SK-N-SH treated with all-trans-retinoic acid at 6 μM for 48 hours (cell line): Measurements from ENCODE around the gene FBXL13.

Source experiments
- ATAC-seq: fragments of 200-7000 bp; cut with Tn5 transposase; 3 replicates; pipeline ENCODE4 v1.9.1; 2020; ENCODE audit warnings: mild to moderate bottlenecking, moderate library complexity
- ARNTL ChIP-seq: fragments of 450-650 bp; formaldehyde crosslinking; IDR thresholded peaks from 2 replicates; pipeline ENCODE4 v1.5.0; 2020; ENCODE audit warnings: low read depth, mild to moderate bottlenecking, moderate library complexity, borderline replicate concordance
- BACH2 ChIP-seq: fragments of 250-450 bp; sonication (Bioruptor Pico); IDR thresholded peaks from 2 replicates; pipeline ENCODE4 v1.9.0; 2021; ENCODE audit warnings: mild to moderate bottlenecking, borderline replicate concordance
- CSDC2 ChIP-seq: fragments of 250-450 bp; sonication (Bioruptor Pico); IDR thresholded peaks from 2 replicates; pipeline ENCODE4 v1.5.0; 2020; ENCODE audit warnings: mild to moderate bottlenecking, moderate library complexity
- ESRRG ChIP-seq: fragments of 250-450 bp; sonication (Bioruptor Pico); IDR thresholded peaks from 2 replicates; pipeline ENCODE4 v1.6.1; 2021; ENCODE audit warnings: mild to moderate bottlenecking
- GLIS3 ChIP-seq: fragments of 250-450 bp; sonication (Bioruptor Pico); IDR thresholded peaks from 2 replicates; pipeline ENCODE4 v1.5.0; 2020; ENCODE audit warnings: mild to moderate bottlenecking, moderate library complexity
- ISL1 ChIP-seq: fragments of 250-450 bp; sonication (Bioruptor Pico); IDR thresholded peaks from 2 replicates; pipeline ENCODE4 v2.1.2; 2022; ENCODE audit warnings: mild to moderate bottlenecking, moderate library complexity
- OSR1 ChIP-seq: fragments of 250-450 bp; sonication (Bioruptor Pico); IDR thresholded peaks from 2 replicates; pipeline ENCODE4 v1.8.0; 2022; ENCODE audit warnings: moderate library complexity, mild to moderate bottlenecking, inconsistent platforms
- POU6F1 ChIP-seq: fragments of 250-450 bp; sonication (Bioruptor Pico); IDR thresholded peaks from 2 replicates; pipeline ENCODE4 v1.8.0; 2021; ENCODE audit warnings: low read depth, mild to moderate bottlenecking, moderate library complexity, borderline replicate concordance
- RARB ChIP-seq: fragments of 250-450 bp; sonication (Bioruptor Pico); IDR thresholded peaks from 2 replicates; pipeline ENCODE4 v1.8.0; 2021; ENCODE audit warnings: mild to moderate bottlenecking, moderate library complexity
- SNAI2 ChIP-seq: fragments of 250-450 bp; sonication (Bioruptor Pico); IDR thresholded peaks from 2 replicates; pipeline ENCODE4 v1.5.0; 2020; ENCODE audit warnings: mild to moderate bottlenecking, moderate library complexity
- TCF4 ChIP-seq: fragments of 250-450 bp; sonication (Bioruptor Pico); IDR thresholded peaks from 2 replicates; pipeline ENCODE4 v1.8.0; 2021; ENCODE audit warnings: mild to moderate bottlenecking, moderate library complexity, borderline replicate concordance
- TOX ChIP-seq: fragments of 250-450 bp; sonication (Bioruptor Pico); IDR thresholded peaks from 2 replicates; pipeline ENCODE4 v1.8.0; 2021; ENCODE audit warnings: mild to moderate bottlenecking, moderate library complexity, borderline replicate concordance
- TSHZ2 ChIP-seq: fragments of 250-450 bp; sonication (Bioruptor Pico); IDR thresholded peaks from 2 replicates; pipeline ENCODE4 v1.5.0; 2020; ENCODE audit warnings: mild to moderate bottlenecking, moderate library complexity
- ZC3H10 ChIP-seq: fragments of 250-450 bp; sonication (Bioruptor Pico); IDR thresholded peaks from 2 replicates; pipeline ENCODE4 v1.5.1; 2021; ENCODE audit warnings: mild to moderate bottlenecking, moderate library complexity
- ZFP3 ChIP-seq: fragments of 250-450 bp; sonication (Bioruptor Pico); IDR thresholded peaks from 2 replicates; pipeline ENCODE4 v1.5.0; 2020; ENCODE audit warnings: mild to moderate bottlenecking, moderate library complexity
- ZFP30 ChIP-seq: fragments of 450-650 bp; formaldehyde crosslinking; IDR thresholded peaks from 2 replicates; pipeline ENCODE4 v1.5.0; 2022; ENCODE audit warnings: mild to moderate bottlenecking, moderate library complexity
- ZNF565 ChIP-seq: fragments of 450-650 bp; formaldehyde crosslinking; conservative IDR thresholded peaks from 2 replicates; pipeline ENCODE4 v1.5.0; 2020; ENCODE audit warnings: low read depth, mild to moderate bottlenecking, moderate library complexity
- ZNF70 ChIP-seq: fragments of 450-650 bp; formaldehyde crosslinking; IDR thresholded peaks from 2 replicates; pipeline ENCODE4 v1.5.0; 2020; ENCODE audit warnings: mild to moderate bottlenecking, moderate library complexity
- ZNF8 ChIP-seq: fragments of 450-650 bp; formaldehyde crosslinking; IDR thresholded peaks from 2 replicates; pipeline ENCODE4 v1.5.0; 2020; ENCODE audit warnings: mild to moderate bottlenecking, moderate library complexity
- TF ChIP-seq, protein P1 (sequence below): fragments of 250-450 bp; sonication (Bioruptor Pico); IDR thresholded peaks from 2 replicates; pipeline ENCODE4 v1.5.1; 2020; ENCODE audit warnings: low read depth, mild to moderate bottlenecking, moderate library complexity
- TF ChIP-seq, protein P2 (sequence below): fragments of 250-450 bp; sonication (Bioruptor Pico); IDR thresholded peaks from 2 replicates; pipeline ENCODE4 v1.8.0; 2020; ENCODE audit warnings: mild to moderate bottlenecking, moderate library complexity, borderline replicate concordance

The FBXL13 gene

GRCh38 chr7:102974366-102975236 lies 100.0 kb downstream of the FBXL13 start:
- peak; percentile 62; the same call in 2 of the 3 replicates for ATAC-seq
- TF ChIP-seq ZNF8 (CRISPR knock-in tag) (no peak), ZNF565 (CRISPR knock-in tag) (no peak), TOX (CRISPR knock-in tag) (no peak), GLIS3 (no peak), RARB (CRISPR knock-in tag) (no peak), CSDC2 (CRISPR knock-in tag) (no peak), SNAI2 (no peak), ZC3H10 (CRISPR knock-in tag) (no peak), TSHZ2 (no peak), BACH2 (no peak), ZFP3 (no peak), POU6F1 (CRISPR knock-in tag) (no peak), ZNF70 (CRISPR knock-in tag) (no peak), ISL1 (CRISPR knock-in tag) (no peak), ESRRG (no peak), ARNTL (CRISPR knock-in tag) (no peak)
- TF ChIP-seq, protein P1, sequence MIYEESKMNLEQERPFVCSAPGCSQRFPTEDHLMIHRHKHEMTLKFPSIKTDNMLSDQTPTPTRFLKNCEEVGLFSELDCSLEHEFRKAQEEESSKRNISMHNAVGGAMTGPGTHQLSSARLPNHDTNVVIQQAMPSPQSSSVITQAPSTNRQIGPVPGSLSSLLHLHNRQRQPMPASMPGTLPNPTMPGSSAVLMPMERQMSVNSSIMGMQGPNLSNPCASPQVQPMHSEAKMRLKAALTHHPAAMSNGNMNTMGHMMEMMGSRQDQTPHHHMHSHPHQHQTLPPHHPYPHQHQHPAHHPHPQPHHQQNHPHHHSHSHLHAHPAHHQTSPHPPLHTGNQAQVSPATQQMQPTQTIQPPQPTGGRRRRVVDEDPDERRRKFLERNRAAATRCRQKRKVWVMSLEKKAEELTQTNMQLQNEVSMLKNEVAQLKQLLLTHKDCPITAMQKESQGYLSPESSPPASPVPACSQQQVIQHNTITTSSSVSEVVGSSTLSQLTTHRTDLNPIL, result no peak
- TF ChIP-seq, protein P2, sequence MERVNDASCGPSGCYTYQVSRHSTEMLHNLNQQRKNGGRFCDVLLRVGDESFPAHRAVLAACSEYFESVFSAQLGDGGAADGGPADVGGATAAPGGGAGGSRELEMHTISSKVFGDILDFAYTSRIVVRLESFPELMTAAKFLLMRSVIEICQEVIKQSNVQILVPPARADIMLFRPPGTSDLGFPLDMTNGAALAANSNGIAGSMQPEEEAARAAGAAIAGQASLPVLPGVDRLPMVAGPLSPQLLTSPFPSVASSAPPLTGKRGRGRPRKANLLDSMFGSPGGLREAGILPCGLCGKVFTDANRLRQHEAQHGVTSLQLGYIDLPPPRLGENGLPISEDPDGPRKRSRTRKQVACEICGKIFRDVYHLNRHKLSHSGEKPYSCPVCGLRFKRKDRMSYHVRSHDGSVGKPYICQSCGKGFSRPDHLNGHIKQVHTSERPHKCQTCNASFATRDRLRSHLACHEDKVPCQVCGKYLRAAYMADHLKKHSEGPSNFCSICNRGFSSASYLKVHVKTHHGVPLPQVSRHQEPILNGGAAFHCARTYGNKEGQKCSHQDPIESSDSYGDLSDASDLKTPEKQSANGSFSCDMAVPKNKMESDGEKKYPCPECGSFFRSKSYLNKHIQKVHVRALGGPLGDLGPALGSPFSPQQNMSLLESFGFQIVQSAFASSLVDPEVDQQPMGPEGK (CRISPR knock-in tag), result no peak
- TF ChIP-seq, all 23 proteins: peak for 0

DNA sequence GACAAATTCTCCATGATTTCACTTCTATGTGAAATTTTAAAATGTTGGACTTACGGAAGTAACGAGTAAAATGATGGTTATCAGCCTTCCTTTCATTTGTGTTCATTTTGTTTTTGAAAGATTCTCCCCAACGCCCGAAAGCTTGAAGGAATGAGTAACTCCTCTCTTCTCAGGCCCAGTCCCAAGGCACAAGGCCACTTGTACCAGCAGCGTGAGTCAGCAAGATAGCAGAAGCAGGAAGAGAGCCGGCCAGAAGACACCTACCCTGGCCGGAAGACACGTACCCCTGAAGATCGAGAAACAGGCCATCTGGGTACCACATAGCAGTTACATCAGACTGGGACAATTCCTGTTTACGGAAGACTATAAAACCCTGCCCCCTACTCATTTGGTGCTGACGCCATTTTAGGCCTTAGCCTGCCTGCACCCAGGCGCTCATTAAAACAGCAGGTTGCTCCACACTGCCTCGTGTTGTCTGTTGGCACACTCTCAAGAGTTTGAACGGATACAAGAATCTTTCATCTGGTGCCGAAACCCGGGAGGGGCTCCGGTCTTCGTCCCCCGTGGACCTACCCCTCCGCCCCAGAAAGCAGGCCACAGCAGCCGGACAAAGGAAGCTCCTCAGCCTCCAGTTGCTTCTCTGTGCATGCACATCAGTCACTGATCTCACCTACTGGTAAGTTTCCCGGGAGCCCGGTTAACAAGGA lies 101.3 kb downstream of the FBXL13 start:
- ATAC-seq, result no peak
- TF ChIP-seq OSR1 (CRISPR knock-in tag) (no peak), ISL1 (CRISPR knock-in tag) (no peak), TCF4 (no peak), ZC3H10 (CRISPR knock-in tag) (no peak), ZNF565 (CRISPR knock-in tag) (no peak), RARB (CRISPR knock-in tag) (no peak)
- TF ChIP-seq, protein P1, result no peak

DNA sequence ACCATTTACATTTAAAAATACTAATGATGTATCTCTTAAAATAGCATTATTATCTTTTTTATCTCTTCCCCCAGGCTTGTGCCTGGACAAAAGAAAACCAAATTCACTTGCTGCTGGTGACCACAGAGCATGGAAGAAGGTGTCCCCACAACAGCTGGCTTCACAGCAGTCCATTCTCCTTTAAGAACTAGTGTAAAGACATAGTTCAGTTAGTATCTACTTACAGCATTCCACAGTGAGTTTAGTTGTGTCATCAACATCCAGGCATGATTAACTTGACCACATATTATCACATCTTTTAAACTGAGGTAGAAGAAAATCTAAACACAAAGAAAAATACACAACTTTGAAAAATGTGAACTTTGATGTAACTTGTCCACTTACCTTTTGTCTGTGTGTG lies 106.8 kb downstream of the FBXL13 start:
- TF ChIP-seq POU6F1 (CRISPR knock-in tag), result no peak
- no peak for TF ChIP-seq ZNF70 (CRISPR knock-in tag)
- no peak for TF ChIP-seq BACH2
- no peak for TF ChIP-seq ZFP30 (CRISPR knock-in tag)
- TF ChIP-seq TCF4, result no peak
- peak; percentile 62; the same call in 2 of the 3 replicates for ATAC-seq
